IPS-11a (cell line): Measurements from ENCODE around the gene KDSR.

Experiments used
- H3K4me3 ChIP-seq: one replicate; pipeline ENCODE4 v1.5.1; 2013; ENCODE audit warnings: low read depth, low read length, control low read depth

The KDSR gene

DNA sequence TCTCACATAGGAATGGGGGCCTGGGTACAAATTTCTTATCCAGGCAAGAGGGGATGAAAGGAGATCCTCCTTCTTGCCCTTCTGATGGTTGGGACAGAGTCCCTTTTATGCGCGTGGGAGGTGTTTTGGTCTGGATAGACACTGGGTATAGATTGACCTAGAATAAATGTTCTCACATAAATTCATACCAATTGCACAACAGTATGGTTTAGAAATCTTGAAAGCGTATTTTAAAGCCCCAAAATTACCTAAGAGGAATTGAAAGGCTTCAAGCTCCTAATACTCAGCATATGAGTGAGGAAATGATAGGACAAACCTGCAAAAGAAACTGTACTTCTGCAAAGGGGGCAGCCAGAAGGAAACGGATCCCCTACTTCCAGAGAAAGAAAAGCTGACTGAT lies 44.8 kb downstream of the KDSR start:
- no peak overlapping the region for H3K4me3 ChIP-seq

DNA sequence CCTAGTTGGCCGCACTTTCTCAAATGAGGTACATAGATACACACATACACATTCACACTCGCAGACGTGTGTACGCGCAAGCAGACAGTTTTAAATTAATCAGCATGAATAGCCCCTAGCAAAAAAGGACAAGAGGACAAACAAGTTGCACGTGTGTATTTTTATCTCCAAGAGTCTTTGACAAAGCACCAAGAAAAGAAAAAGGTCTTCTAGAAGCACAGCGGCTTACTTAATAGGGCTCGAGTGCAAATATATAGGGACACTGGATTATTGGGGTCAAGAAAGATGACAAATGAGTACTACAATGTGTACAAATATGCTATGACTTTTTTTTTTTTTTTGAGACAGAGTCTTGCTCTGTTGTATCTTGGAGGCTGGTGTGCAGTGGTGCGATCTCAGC lies 45.7 kb downstream of the KDSR start:
- no peak overlapping the region for H3K4me3 ChIP-seq

DNA sequence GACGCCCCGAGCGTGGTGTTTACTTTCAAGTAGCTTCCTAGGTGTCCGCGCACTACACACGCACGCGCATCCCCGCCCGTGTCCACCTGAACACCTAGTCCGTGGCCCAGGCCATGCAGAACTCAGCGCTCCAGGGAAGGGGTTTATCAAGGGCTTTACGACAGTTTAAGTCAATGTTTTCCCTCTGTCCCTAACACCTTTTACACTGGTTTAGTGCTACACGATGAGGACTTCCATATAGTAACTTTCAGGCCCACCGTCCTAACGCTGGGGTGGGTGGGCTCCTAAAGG lies 46.1 kb downstream of the KDSR start:
- peak overlapping the region; percentile 51 for H3K4me3 ChIP-seq

DNA sequence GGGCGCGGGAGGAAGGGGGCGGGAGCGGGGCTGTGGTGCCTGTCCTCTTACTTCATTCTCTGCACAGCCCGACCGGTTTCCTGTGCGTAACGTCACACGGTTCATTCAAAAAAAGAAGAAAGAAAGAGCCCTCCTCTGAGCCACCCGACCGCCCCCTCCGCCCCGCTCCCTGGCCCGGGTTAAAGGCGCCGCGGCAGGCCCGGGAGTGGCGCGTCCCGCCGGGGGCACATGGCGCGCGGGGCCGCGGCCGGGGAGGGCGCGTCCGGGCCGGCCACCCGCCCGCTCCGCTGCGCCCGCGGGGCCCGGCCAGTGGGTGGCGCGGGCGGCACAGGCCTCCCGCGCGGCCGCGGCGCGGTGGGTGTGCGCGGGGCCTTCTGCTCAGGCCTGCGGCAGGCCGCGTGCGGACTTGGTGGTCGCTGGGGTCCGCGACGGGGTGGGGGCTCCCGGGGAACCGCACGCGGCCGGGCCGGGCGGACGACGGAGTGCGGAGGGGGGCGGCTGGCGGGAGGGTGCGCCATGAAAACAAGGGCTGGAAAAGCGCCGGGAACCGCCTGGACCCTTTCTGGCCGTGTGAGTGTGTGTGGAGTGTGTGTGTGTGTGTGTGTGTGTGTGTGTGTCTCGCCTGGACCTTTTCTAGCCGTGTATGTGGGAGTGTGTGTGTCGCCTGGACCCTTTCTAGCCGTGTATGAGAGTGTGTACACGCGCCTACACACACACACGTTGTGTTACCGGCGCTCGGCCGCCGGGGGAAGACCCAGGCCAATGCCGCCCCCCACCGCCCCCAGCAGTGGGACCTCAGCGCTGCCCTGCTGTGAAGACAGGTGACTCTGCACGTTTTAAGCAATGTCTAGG lies 46.7 kb downstream of the KDSR start:
- H3K4me3 ChIP-seq, result peak overlapping the region; percentile 51

DNA sequence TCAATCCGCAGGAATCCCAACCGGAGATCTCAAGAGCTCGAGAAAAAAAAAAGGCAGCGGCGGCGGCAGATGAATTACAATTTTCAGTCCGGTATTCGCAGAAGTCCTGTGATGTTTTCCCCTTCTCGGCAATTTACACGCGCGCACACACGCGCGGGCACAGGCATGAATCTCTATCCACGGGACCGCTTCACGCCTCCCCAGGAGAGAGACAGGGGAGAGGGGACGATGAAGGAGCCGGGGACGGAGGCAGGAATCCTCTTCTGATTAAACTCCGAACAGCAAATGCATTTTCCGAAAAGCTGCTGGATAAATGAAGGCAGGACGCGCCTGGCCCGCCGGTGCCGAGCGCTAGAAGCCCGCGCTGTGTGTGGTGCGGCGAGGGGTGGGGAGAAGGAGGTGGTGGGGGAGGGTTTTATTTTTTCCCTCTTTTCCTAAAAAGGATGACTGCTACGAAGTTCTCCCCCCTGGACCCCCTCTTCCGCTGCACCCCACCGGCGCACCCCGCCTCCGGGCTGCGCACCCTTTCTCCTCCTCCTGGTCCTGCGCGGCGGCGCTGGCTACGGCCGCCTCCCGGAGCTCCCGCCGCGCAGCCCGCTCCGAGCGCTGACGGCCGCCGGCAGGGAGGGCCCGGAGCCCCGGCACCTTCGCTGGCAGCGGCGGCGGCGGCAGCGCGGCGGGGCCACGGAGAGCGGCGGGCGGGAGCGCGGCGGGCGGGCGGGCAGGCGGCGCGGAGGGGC lies 47.5 kb downstream of the KDSR start, which contains the start of gene BCL2:
Gene BCL2 (minus strand): TSS at position 387 of the 740 bp plus-strand sequence.
- peak within 1 kb of the TSS; percentile 51 for H3K4me3 ChIP-seq

DNA sequence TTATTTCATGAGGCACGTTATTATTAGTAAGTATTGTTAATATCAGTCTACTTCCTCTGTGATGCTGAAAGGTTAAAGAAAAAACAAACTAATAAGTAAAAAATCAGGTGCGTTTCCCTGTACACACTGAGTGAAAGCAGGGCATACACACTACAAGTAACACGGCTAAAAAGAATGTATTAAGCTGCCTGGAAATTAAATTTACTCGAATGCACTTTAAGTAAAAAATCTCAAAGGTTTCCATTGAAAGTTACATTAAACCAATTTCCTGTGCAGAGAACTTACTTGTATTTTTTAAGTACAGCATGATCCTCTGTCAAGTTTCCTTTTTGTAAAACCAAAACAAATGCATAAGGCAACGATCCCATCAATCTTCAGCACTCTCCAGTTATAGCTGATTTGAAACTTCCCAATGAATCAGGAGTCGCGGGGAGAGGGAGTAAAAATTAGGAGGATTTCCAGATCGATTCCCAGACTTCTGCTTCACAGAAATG lies 48.1 kb downstream of the KDSR start:
- H3K4me3 ChIP-seq, result peak overlapping the region; percentile 49

DNA sequence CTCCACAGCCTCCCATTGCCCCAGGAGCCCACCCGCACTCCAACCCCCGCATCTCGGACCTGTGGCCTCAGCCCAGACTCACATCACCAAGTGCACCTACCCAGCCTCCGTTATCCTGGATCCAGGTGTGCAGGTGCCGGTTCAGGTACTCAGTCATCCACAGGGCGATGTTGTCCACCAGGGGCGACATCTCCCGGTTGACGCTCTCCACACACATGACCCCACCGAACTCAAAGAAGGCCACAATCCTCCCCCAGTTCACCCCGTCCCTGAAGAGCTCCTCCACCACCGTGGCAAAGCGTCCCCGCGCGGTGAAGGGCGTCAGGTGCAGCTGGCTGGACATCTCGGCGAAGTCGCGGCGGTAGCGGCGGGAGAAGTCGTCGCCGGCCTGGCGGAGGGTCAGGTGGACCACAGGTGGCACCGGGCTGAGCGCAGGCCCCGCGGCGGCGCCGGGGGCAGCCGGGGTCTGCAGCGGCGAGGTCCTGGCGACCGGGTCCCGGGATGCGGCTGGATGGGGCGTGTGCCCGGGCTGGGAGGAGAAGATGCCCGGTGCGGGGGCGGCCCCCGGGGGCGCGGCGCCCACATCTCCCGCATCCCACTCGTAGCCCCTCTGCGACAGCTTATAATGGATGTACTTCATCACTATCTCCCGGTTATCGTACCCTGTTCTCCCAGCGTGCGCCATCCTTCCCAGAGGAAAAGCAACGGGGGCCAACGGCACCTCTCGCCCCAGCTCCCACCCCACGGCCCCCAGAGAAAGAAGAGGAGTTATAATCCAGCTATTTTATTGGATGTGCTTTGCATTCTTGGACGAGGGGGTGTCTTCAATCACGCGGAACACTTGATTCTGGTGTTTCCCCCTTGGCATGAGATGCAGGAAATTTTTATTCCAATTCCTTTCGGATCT lies 48.8 kb downstream of the KDSR start:
- peak overlapping the region; percentile 28 for H3K4me3 ChIP-seq

DNA sequence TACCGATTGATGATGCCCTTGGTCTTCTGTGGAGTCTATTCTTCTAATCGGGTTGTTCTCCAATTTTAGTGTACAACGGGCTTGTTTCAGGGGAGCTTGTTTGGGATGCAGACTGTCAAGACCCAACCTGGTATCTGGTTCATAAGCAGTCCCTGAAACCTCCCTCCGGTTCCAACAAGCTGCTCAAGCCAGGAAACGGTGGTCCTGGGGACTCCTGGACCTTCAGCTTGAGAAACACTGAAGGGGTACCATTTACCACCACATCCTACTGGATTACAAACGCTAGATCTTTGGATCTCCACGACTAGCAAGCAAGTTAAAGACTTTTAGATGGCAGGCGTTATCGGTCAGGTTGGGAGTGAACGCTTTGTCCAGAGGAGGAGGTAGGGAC lies 49.5 kb downstream of the KDSR start:
- no peak overlapping the region for H3K4me3 ChIP-seq

DNA sequence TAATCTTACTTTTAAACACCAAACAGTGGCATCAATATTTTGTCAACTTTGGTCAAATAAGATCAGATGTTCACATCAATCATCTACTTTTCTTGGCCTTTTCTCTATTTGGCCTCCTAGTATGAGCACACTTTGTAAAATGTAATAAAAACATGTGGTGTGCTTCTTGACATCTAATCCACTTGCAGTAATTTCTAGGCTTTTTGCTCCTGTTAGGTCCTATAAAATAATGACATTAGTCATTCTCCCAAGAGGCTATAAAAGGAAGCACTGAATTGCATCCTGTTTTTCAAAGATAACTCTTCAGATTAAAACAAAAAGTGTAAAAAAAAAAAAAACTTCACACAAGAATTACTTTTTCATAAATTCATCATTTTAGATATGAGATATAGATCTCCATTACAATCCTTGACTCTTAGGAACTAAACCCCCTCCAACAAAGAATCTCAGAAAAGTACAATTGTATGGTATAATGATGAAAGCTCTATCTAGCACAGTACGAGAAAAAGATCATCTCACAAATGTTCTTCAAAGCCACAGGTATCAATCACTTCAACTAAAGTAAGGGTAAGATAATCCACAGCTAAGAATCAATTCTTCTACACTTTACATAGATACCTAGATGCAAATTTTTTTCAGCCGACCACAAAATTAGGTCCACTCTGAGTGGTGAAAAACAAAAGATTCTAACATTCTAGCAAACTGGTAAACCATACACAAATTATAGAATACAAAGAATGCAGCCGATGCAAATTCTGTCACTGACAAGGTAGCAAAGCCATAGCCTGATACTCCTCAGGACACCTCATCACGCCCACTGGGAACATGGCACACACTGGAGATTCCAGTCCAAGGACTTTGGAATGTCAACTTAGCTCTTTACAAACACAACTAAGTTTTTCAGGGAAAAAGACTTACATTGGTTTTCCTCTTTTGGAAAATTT lies 50.1 kb downstream of the KDSR start:
- no peak overlapping the region for H3K4me3 ChIP-seq

DNA sequence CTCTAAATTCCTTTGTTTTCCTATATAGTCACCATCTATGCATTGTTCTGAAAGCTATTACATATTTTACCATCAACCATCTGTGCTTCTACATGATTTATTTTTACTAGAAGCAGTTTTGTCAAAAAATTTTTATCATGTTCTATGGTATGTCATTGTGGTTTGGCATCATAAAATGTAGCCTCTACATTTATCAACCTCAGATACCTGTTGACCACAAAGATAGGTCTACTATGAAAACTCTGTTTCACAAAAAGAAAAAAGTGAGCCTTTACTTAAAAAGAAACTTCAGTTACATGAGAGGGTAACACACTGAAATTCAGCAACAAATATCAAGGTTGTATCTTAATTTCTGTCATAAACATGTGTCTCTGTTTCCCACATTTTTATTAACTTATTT lies 51.1 kb downstream of the KDSR start:
- H3K4me3 ChIP-seq, result no peak overlapping the region

DNA sequence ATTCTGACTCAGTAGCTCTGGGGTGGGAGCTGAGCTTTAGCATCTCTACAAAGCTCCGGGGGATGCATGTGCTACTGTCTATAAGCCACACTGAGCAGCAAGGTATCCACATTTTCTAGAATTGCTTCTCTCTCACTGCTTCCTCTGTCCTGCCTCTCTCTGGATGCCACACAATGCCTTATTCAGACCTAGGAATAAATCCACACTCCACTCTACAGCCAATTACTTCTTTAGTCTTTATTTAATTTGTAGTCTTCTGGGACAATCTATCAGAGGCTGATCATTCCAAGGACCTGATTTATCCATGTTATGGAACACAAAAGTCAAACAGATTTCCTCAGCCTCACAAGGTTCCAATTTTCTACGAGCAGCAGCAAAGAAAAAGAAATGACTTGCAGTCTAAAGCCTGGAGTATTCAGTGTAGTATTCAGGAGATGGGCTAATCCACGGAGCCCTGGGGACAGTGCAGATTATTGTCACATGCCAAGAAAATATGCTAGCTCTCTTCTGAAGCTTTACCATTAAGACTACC lies 51.8 kb downstream of the KDSR start:
- H3K4me3 ChIP-seq, result no peak overlapping the region

DNA sequence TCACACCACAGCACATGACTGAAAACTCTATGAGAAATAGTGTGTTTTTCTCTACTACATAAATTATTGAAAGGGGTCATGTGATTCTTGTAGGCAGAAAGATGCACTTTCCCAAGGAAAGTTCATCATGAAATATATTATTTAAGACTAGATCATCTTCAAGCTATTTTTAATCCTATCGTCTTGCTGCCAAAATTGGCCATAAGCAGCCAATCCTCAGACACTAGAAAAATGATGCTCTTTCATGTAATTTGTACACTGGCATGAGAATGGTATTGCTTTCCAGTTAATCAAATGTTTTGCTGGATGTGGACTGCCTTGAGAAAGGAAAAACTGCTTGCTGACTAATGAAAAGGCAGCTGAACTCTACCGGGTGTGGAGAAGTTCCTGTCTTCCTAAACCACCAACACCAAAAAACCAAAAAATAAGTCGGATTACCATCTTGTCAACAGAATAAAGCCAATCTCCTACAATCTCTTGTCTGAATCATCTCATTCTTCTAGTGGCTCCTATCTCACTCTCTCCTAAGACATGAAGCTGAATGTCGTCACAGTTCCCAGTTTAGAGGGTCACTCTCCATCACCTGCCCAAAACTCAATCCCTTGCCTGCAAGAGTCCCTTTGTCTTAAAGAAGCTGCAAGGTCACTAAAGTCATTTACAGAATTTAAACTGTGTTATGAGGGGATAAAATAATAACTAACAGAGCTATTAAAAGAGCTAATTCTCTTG lies 52.8 kb downstream of the KDSR start:
- no peak overlapping the region for H3K4me3 ChIP-seq

DNA sequence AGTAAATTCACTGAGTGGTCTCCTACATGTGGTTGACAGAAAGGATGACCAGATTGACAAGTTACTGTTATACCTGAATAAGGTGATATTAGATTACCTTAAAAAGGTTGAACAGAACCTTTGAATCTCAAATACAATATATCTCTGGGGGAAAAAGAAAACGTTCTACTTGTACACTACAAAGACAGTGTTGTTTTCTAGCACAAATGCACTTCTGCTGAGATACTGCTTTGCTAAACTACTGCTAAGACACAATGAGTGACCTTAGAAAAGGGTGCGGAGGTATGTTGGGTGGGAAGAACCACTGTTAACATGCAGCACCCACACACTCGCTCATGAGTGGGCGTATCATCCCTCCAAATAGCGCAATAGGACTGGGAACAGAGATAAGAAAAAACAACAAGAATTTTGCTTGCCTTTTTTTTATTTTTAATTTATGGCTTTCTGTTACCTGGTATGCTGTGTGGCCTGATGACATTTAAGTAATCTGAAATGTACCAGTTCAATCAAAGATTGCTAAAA lies 53.5 kb downstream of the KDSR start:
- no peak overlapping the region for H3K4me3 ChIP-seq

DNA sequence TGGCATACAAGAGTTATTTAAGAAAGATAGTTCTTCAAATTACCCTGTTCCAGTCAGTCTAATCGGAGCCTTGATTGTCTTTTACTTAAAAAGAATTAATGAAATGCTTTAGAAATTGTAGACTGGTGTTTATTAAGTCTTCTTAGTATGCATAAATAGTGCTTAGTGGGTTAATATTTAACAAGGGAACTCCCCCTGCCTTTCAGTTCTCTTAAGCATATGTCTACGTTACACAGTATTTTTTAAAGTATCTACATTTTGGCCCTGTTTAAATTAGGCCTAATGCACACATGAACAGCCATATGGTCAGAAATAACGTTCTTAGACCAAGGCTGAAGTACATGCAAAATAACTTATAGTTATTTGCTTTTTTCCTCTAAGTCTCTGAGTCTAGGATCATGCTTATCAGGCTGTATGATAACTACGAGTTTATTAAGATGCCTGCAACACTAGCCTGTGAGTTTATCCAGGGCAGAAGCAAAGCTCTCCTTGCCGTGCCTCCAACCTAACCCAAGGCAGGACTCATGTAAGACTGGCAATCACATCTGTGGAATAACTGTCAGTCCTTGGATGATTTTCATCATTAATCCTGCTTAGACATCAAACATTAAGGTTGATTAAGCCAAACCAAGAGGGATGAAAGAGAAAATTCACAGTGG lies 54.1 kb downstream of the KDSR start:
- no peak overlapping the region for H3K4me3 ChIP-seq

DNA sequence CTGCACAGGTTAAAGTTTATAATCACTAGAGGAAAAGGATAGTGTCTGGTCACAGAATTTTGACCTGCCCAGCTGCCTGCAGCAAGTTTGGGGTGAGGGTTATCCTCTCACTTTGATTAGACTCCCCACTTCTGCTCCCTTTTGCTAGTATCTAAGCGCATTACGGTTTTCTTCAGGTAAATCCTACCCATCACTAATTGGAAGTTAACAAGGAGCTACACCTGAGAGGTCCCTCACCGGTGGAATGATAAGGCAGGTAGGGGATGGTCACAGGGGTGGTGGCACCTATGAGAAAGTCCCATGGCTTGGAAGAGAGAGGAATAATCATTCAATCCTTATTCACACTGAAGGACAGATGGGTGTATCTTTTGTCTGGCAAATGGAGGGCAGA lies 55.0 kb downstream of the KDSR start:
- no peak overlapping the region for H3K4me3 ChIP-seq

DNA sequence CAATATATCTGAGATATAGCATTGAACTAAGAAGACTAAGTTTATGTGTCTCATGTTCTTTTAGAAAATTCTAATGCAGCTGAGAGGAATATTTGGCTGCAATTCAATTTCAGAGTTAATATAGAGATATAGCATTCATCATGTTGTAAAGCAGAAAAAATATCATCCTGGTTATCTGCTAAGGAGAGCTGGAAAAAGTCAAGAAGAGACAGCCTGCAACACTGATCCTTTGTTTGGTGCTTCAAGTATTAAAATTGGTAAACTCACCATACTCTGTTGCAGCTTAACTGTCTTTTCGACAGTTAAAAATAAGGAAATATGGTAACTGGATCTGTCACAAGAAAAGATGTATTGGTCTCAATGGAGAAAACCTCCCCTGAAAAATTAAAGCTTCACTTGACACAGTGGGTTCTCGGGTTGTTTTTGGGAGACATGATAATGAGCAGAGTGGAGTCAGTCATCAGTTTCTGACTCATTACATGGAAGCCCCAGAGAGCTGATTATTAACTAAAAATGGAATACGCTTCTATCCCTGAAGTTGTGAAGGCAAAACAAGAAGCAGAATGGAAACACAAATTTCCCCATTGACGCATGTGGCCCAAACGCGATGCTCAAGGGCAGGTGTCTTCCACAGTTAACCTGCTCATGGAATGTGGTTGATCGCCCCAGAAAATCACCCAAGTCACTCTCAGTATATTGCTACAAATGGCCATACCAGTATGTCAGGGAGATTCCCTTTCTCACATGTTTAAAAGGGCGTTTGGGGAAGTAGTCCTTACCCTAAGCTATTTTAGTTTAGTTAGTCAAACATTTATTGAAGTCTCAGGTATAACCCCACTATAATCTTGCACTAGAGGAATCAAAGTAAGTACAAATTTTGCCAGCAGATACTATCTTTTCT lies 55.6 kb downstream of the KDSR start:
- no peak overlapping the region for H3K4me3 ChIP-seq

DNA sequence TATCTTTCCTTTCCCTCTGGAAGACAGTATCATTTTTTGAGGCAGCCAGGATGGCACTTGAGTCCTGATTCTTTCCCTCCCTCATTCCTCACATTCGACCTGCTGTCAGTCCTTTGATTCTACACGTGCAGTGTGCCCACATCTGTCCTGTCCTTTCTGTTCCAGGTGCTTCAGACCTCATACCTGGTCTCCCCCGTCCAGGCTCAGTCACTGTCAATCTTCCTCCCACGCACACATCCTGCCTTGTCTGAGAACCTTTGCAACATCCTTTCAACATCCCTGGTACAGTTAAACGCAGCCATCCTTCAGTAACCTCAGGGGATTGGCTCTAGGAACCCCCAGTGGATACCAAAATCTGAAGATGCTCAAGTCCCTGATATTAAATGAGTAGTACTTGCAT lies 57.6 kb downstream of the KDSR start:
- no peak overlapping the region for H3K4me3 ChIP-seq
